K562 (cell line): ENCODE data around the gene SNX20. TPM values are rescaled to one million over a fixed set of nuclear protein-coding genes. Genes with fewer than 3 reads are reported as not detected.

Source experiments
- ATAC-seq: fragments of 200-7000 bp; cut with Tn5 transposase; 3 replicates; pipeline ENCODE4 v1.9.1; 2020; ENCODE audit warnings: moderate library complexity
- BruUV-seq: library from RNA; stranded (reverse); fragments of 400-500 nt; replicated peaks from 2 replicates; lab custom pipeline; 2021; lab: Mats Ljungman, UMichigan
- CTCF ChIA-PET: fragments of 300-600 bp; formaldehyde crosslinking; extraction: SDS; loops from one replicate; lab custom pipeline; 2021; ENCODE audit warnings: low intra/inter-chr PET ratio; lab: Yijun Ruan, JAX
- POLR2A ChIA-PET: fragments of 300-600, 350-650 bp; sonication (Branson Sonifier 250); formaldehyde crosslinking; extraction: SDS; loops from one replicate; lab custom pipeline; 2021; ENCODE audit warnings: antibody characterized with exemption, inconsistent platforms; lab: Yijun Ruan, JAX
- DNase-seq, 4 experiments: peaks; one replicate each; pipeline versions ENCODE4 v3.0.0 to v3.0.0-alpha.2; 2011 to 2018; ENCODE audit warnings: low spot score in 3 of 4, mixed read lengths in 3 of 4; ENCODE audit errors: extremely low read depth in 1 of 4
- FAIRE-seq: peaks from 2 replicates; lab custom pipeline; 2011; peaks lifted over from hg19 to GRCh38; lab: Jason Lieb, UNC
- H2AFZ ChIP-seq: 2 replicates; pipeline ENCODE4 v1.6.0; 2011; ENCODE audit warnings: low read depth, low read length, control low read depth, inconsistent platforms
- H3K27ac ChIP-seq: fragments of 200-600 bp; 3 replicates; pipeline ENCODE4 v1.8.0; 2011; ENCODE audit warnings: low read depth, mild to moderate bottlenecking, control low read depth, inconsistent platforms, low read length, moderate library complexity, mixed read lengths; ENCODE audit errors: extremely low read depth
- H3K27me3 ChIP-seq, 2 experiments: fragments of 300-600 bp in 1 of 2; 2 replicates in 1 of 2; 3 replicates in 1 of 2; pipeline versions ENCODE4 v1.6.0 to v1.8.0; 2011; ENCODE audit warnings: inconsistent platforms in 2 of 2, low read length in 2 of 2, mild to moderate bottlenecking in 1 of 2, mixed read lengths in 1 of 2, moderate library complexity in 1 of 2; ENCODE audit not compliant: control insufficient read depth in 2 of 2, insufficient read depth in 2 of 2
- H3K36me3 ChIP-seq: fragments of 300-600 bp; 3 replicates; pipeline ENCODE4 v1.8.0; 2011; ENCODE audit warnings: mild to moderate bottlenecking, low read length, inconsistent platforms; ENCODE audit not compliant: control insufficient read depth, insufficient read depth
- H3K4me1 ChIP-seq, 2 experiments: fragments of 200-600 bp in 1 of 2; replicated peaks in 1 of 2; 2 replicates in 1 of 2; 3 replicates in 1 of 2; pipeline versions ENCODE4 v1.5.1 to v1.8.0; 2011; ENCODE audit warnings: inconsistent platforms in 2 of 2, low read length in 2 of 2, mild to moderate bottlenecking in 1 of 2, mixed read lengths in 1 of 2, moderate library complexity in 1 of 2; ENCODE audit not compliant: control insufficient read depth in 2 of 2, insufficient read depth in 2 of 2
- H3K4me2 ChIP-seq: 2 replicates; pipeline ENCODE4 v1.6.1; 2011; ENCODE audit warnings: low read length, control low read depth, inconsistent platforms, mixed read lengths; ENCODE audit not compliant: insufficient read depth
- H3K4me3 ChIP-seq: fragments of 200-600 bp; sonication (generic), shearing (Covaris generic); 2 replicates; pipeline ENCODE4 v1.5.1; 2016; ENCODE audit warnings: control low read depth, inconsistent platforms
- H3K79me2 ChIP-seq: fragments of 200-600 bp; 3 replicates; pipeline ENCODE4 v1.8.0; 2011; ENCODE audit warnings: low read length, inconsistent platforms; ENCODE audit not compliant: control insufficient read depth, insufficient read depth
- H3K9ac ChIP-seq, 2 experiments: 2 replicates each; pipeline versions ENCODE4 v1.6.0 to v1.6.1; 2011; ENCODE audit warnings: low read depth in 2 of 2, low read length in 2 of 2, control low read depth in 1 of 2, inconsistent platforms in 1 of 2, mild to moderate bottlenecking in 1 of 2, mixed read lengths in 1 of 2; ENCODE audit not compliant: insufficient read depth in 1 of 2
- H3K9me1 ChIP-seq: one replicate; pipeline ENCODE4 v1.6.0; 2011; ENCODE audit warnings: inconsistent platforms, mild to moderate bottlenecking, low read length, moderate library complexity; ENCODE audit not compliant: control insufficient read depth, insufficient read depth
- H3K9me3 ChIP-seq: replicated peaks from 2 replicates; pipeline ENCODE4 v1.5.1; 2011; ENCODE audit warnings: low read depth, low read length, inconsistent platforms; ENCODE audit not compliant: control insufficient read depth, insufficient read depth
- H4K20me1 ChIP-seq: replicated peaks from 2 replicates; pipeline ENCODE4 v1.6.1; 2011; ENCODE audit warnings: low read length, inconsistent platforms, mixed read lengths; ENCODE audit not compliant: control insufficient read depth, insufficient read depth
- CTCF ChIP-seq, 3 experiments: IDR thresholded peaks in 2 of 3; conservative IDR thresholded peaks in 1 of 3; 2 replicates each; pipeline ENCODE4 v1.5.1; 2011 to 2012; ENCODE audit warnings: low read length in 3 of 3, mild to moderate bottlenecking in 3 of 3, control low read depth in 2 of 3, improper control_type of control experiment in 1 of 3, inconsistent platforms in 1 of 3, low read depth in 1 of 3, mixed read lengths in 1 of 3, moderate library complexity in 1 of 3; ENCODE audit not compliant: insufficient read depth in 2 of 3
- ETV1 ChIP-seq: fragments of 450-650 bp; conservative IDR thresholded peaks from 2 replicates; pipeline ENCODE4 v1.6.1; 2016; ENCODE audit warnings: missing genetic modification characterization, control low read depth, low read depth, missing compliant biosample characterization
- HNRNPH1 ChIP-seq: fragments of 200-400 bp; formaldehyde crosslinking; optimal IDR thresholded peaks from 2 replicates; pipeline ENCODE3; 2017; ENCODE audit warnings: low read depth, mild to moderate bottlenecking, low read length, moderate library complexity
- KDM4B ChIP-seq, 2 experiments: fragments of 450-650 bp in 1 of 2; sonication (generic) in 1 of 2; IDR thresholded peaks; 2 replicates each; pipeline ENCODE4 v1.6.1; 2016 to 2017; ENCODE audit warnings: borderline replicate concordance in 2 of 2, antibody characterized with exemption in 1 of 2, low read depth in 1 of 2, mild to moderate bottlenecking in 1 of 2
- SIN3B ChIP-seq: fragments of 450-650 bp; IDR thresholded peaks from 2 replicates; pipeline ENCODE4 v1.6.1; 2017; ENCODE audit warnings: low read depth, mild to moderate bottlenecking, moderate library complexity
- TEAD1 ChIP-seq, 2 experiments: fragments of 450-650 bp in 1 of 2; sonication (generic) in 1 of 2; formaldehyde crosslinking; IDR thresholded peaks; 2 replicates each; pipeline versions ENCODE4 v1.4.0 to v1.8.0; 2020 to 2022; ENCODE audit warnings: mild to moderate bottlenecking in 2 of 2, missing genetic modification reagents in 1 of 2
- ZNF639 ChIP-seq, 2 experiments: fragments of 200-800 bp in 1 of 2; sonication (Bioruptor generic) in 1 of 2; sonication (generic) in 1 of 2; formaldehyde crosslinking in 1 of 2; IDR thresholded peaks in 1 of 2; conservative IDR thresholded peaks in 1 of 2; 2 replicates each; pipeline versions ENCODE4 v1.5.0 to v1.6.1; 2016 to 2020; ENCODE audit warnings: missing compliant biosample characterization in 1 of 2, missing genetic modification characterization in 1 of 2, missing genetic modification reagents in 1 of 2
- WGBS: fragments of 100-300 bp; shearing (Covaris generic); methylation state at CpG from one replicate; pipeline ENCODE4 v1.1.6; 2016; ENCODE audit warnings: low coverage, mixed read lengths; ENCODE audit not compliant: insufficient coverage; ENCODE audit errors: missing lambda C conversion rate; 5-methylcytosine and 5-hydroxymethylcytosine counted together
- in situ Hi-C: fragments of 300-500 bp; cut with MboI; formaldehyde crosslinking; loops from 4 replicates; pipeline ENCODE4 v1.15.0; 2018; ENCODE audit warnings: inconsistent platforms, mixed read lengths
- intact Hi-C: fragments of 100-400 bp; cut with micrococcal nuclease; formaldehyde crosslinking; loops from 2 replicates; pipeline ENCODE4 v1.14.2; 2022
- polyA plus RNA-seq, 8 experiments: library from polyadenylated mRNA; depleted of rRNA in 4 of 8; stranded (reverse) in 5 of 8; unstranded in 3 of 8; fragments of >200 nt; fragmentation: Nextera tagmentation in 2 of 8; fragmentation: Illumina TruSeq in 1 of 8; extraction: Ambion mirVana in 2 of 8; extraction: Trizol in 1 of 8; gene quantifications; 2 replicates each; pipeline versions ENCODE4 v1.2.1 to v1.2.3, GENCODE V29; 2011 to 2014; ENCODE audit warnings: inconsistent platforms in 1 of 8, missing spikeins in 1 of 8
- total RNA-seq, 7 experiments: library from RNA; depleted of rRNA in 6 of 7; stranded (reverse); fragments of >200 nt in 6 of 7; fragmentation: Illumina TruSeq in 2 of 7; extraction: Trizol in 2 of 7; gene quantifications; 2 replicates each; pipeline versions ENCODE4 v1.2.1 to v1.2.3, GENCODE V29; 2011 to 2021; ENCODE audit warnings: low replicate concordance in 1 of 7
- TF ChIP-seq, protein P1 (sequence below): fragments of 150-350 bp; conservative IDR thresholded peaks from 2 replicates; pipeline ENCODE4 v1.6.1; 2014; ENCODE audit warnings: low read length

Gene SNX20
- total and polyA plus RNA-seq, 9 of the 15 experiments (the other 6 are each of a cell fraction or from before 2014, with no cell fraction given): 0.04 to 0.07 TPM; not detected in 7

DNA sequence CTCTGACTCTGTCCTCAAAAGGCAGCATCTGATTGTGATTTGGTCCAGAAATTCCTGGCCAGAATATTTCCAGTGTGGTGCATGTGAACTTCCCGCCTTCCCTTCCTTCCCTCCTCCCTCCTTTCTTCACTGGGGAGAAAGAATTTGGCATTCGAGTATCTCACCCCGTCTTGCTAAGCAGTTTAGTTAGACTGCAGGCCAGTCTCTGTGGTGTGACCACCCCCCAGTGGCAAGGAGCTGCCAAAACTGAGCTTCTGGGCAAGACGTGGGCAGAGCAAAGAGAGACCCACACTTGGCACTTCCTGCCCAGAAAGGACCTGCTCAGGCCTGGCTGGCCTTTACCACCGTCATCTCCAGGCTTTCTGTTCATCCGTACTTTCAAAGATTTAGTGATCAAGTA, 36.4 kb downstream of the SNX20 start:
- no peaks in the 10 kb centered on the region for H3K4me1 ChIP-seq
- no TSS peak for BruUV-seq
- H3K9me1 ChIP-seq: peaks cover 5% of the 10 kb centered on the region
- no peak overlapping the region for H3K4me3 ChIP-seq
- no peaks in the 10 kb centered on the region for H3K79me2 ChIP-seq
- intact Hi-C loops (no loop called here), in situ Hi-C loops (no loop called here)
- no peak overlapping the region for H2AFZ ChIP-seq
- 1% methylated on average over 6 of the region's 6 CpGs for WGBS
- no peak overlapping the region for H3K27ac ChIP-seq
- POLR2A ChIA-PET: no interaction called here
- no peak overlapping the region for H3K4me2 ChIP-seq
- ATAC-seq: no peak
- CTCF ChIA-PET: no interaction called here
- 0 out of 2 replicates have a peak, but pooled peaks cover 5% of the 10 kb centered on the region for H4K20me1 ChIP-seq
- H3K27me3 ChIP-seq: peaks cover 8 to 51% of the 10 kb centered on the region in 2 experiments
- no peak for FAIRE-seq
- no peaks in the 10 kb centered on the region for H3K9me3 ChIP-seq
- TF ChIP-seq ZNF639 (CRISPR knock-in tag; conservative IDR thresholded peaks at IDR 0.05 in 1 of 2, IDR thresholded peaks at IDR 0.05 in 1 of 2) (no peak), SIN3B (no peak), HNRNPH1 (no peak), KDM4B (IDR thresholded peaks at IDR 0.05; ENCODE audit: borderline replicate concordance in 2 of 2, low read depth in 1 of 2) (no peak), CTCF (IDR thresholded peaks at IDR 0.05 in 2 of 3, conservative IDR thresholded peaks at IDR 0.05 in 1 of 3; ENCODE audit: insufficient read depth in 2 of 3, low read depth in 1 of 3, low read length in 3 of 3) (peak in 2 of 3 experiments; percentile 17; a peak in 2 of 6 replicates), TEAD1 (CRISPR knock-in tag; IDR thresholded peaks at IDR 0.05) (no peak), ETV1 (tag) (no peak)
- TF ChIP-seq, protein P1, sequence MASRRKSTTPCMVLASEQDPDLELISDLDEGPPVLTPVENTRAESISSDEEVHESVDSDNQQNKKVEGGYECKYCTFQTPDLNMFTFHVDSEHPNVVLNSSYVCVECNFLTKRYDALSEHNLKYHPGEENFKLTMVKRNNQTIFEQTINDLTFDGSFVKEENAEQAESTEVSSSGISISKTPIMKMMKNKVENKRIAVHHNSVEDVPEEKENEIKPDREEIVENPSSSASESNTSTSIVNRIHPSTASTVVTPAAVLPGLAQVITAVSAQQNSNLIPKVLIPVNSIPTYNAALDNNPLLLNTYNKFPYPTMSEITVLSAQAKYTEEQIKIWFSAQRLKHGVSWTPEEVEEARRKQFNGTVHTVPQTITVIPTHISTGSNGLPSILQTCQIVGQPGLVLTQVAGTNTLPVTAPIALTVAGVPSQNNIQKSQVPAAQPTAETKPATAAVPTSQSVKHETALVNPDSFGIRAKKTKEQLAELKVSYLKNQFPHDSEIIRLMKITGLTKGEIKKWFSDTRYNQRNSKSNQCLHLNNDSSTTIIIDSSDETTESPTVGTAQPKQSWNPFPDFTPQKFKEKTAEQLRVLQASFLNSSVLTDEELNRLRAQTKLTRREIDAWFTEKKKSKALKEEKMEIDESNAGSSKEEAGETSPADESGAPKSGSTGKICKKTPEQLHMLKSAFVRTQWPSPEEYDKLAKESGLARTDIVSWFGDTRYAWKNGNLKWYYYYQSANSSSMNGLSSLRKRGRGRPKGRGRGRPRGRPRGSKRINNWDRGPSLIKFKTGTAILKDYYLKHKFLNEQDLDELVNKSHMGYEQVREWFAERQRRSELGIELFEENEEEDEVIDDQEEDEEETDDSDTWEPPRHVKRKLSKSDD: no peak
- no peak overlapping the region for H3K9ac ChIP-seq
- H3K36me3 ChIP-seq: no peaks in the 10 kb centered on the region
- DNase-seq: no peak
